Stimulated activated CD8-positive, alpha-beta memory T cell treated with anti-CD3 and anti-CD28 coated beads, Interleukin-7, amount 100 ng/mL, for 1 hour (primary cell): ENCODE results near the gene TRIM22.

ENCODE experiments used
- DNase-seq, 2 donors: peaks; one replicate each; pipeline ENCODE4 v3.0.0-alpha.2; 2020; ENCODE audit warnings: low read depth in 2 of 2

TRIM22 gene

DNA sequence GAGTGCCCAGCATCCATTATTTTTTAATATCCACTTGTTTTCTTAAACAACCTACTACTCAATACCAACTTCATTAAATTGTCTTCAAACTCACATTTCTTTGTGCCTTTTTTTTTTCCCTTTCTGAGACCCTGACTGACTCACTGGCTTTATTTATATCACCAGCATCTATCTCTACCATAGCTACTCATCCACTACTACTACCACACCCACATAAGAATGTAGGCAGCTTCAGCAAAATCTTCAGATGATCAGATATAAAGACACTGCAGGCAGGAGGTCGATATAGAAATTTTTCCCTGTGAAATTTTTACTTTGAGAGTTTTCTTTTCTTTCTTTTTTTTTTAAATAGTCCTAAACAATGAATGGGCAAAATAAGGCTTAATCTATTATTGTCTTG, 48.8 kb downstream of the TRIM22 start:
- no peak for DNase-seq

DNA sequence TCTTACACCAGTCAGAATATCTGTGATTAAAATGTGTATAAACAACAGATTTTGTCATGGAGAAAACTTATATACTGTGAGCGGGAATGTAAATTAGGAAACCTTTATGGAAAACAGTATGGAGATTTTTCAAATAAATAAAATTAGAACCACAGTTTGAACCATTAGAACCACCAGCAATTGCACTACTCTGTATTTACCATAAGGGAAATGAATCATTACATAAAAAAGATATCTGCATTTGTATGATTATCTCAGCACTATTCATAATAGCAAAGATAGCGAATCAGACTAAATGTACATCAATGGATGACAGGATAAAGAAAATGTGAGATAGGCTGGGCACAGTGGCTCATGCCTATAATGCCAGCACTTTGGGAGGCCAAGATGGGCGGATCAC, 57.0 kb downstream of the TRIM22 start:
- no peak for DNase-seq

DNA sequence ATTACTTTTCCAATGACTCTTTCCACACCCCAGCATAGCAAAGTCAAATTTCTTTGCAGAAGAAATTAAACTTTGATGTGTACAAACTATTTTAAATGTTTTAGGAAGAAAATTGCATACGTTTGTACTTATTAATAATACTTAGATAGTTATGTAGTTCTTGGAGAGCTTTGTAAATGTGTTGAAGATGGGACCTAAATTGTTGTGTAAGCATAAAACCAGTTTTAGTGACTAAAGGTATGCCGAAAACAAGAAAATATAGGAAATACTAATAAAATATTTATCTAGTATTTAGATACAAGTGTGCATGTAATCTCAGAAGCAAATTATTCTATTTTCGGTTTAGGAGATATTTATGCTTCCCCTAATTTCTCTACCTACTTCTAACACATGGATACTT, 60.2 kb downstream of the TRIM22 start:
- DNase-seq: no peak

DNA sequence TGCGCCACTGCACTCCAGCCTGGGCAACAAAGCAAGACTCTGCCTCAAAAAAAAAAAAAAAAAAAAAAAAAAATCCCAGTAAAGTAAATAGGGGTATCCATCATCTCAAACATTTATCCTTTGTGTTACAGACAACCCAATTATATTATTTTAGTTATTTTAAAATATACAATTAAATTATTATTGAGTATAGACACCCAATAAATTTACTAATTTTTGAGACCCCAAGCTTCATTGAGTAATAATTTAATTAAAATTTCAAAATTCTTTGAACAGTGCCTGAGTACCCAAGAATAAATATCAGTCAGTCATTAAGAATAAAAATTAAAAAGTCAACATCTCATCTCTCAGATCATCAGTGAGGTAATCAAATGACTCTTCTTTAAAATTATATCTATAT, 64.4 kb downstream of the TRIM22 start, which contains the start of gene OR52N4:
TSS of gene OR52N4 (plus strand) at position 301 of the 400 bp plus-strand sequence. CDS start 498 bp downstream, outside the sequence.
- no peak for DNase-seq
